ENCODE data around the gene SH3GL3.

The SH3GL3 gene

DNA sequence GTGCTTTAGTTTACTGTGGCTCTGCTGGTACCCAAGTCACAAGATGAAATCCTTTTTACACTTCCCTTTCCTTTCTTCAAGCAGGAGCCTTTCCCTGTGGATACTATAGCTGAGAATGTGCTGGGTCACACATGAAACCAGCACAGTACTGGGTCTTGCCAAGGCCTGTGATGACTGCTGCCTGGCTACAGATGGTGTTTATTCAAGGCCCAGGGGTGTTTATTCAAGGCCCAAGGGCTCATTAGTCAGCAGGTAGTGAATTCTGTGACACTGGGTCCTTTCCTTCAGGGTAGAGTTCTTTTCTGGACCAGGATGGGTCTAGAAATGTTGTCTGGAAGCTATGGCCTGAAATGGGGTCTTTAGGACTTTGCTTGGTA lies 99.4 kb downstream of the SH3GL3 start:
- no peaks in the 10 kb centered on the region for H3K36me3 ChIP-seq (ENCODE audit: insufficient read depth, low read length)
- H3K4me1 ChIP-seq (ENCODE audit: insufficient read depth, low read length), result peaks cover 24% of the 10 kb centered on the region
- H3K4me3 ChIP-seq (ENCODE audit: low read length), result no peak overlapping the region
- no peak overlapping the region for H3K27ac ChIP-seq (ENCODE audit: low read depth, low read length)
- no peak overlapping the region for H3K9ac ChIP-seq (ENCODE audit: low read depth, low read length)
- H3K9me3 ChIP-seq (ENCODE audit: insufficient read depth, low read depth, low read length), result peaks cover 13% of the 10 kb centered on the region
- H3K27me3 ChIP-seq (ENCODE audit: insufficient read depth, low read length), result no peaks in the 10 kb centered on the region

DNA sequence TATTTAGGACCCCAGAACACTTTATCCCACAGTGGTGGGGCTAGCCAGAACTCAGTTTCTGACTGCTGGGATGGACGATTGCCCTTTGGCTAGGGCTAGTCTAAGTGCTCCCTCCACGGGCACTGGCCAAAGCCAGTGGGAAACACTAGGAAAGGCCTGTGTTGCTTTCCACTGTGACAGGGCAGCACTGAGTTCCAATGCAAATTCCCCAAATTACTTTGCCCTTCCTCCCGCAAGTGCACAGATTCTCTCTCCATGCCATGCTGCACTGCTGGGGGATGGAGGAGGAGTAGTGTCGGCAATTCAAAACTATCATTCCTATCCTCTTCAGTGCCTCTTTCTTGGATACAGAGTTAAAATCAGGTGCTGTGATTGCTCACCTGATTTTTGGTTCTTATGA lies 100.0 kb downstream of the SH3GL3 start:
- Histone ChIP-seq H3K4me1 (ENCODE audit: insufficient read depth, low read length) (peaks cover 24% of the 10 kb centered on the region), H3K9me3 (ENCODE audit: insufficient read depth, low read depth, low read length) (peaks cover 13% of the 10 kb centered on the region), H3K4me3 (ENCODE audit: low read length) (no peak overlapping the region), H3K9ac (ENCODE audit: low read depth, low read length) (no peak overlapping the region), H3K27ac (ENCODE audit: low read depth, low read length) (no peak overlapping the region), H3K27me3 (ENCODE audit: insufficient read depth, low read length) (no peaks in the 10 kb centered on the region), H3K36me3 (ENCODE audit: insufficient read depth, low read length) (no peaks in the 10 kb centered on the region)
- WGBS, result 73% methylated on average over 3 of the region's 4 CpGs

DNA sequence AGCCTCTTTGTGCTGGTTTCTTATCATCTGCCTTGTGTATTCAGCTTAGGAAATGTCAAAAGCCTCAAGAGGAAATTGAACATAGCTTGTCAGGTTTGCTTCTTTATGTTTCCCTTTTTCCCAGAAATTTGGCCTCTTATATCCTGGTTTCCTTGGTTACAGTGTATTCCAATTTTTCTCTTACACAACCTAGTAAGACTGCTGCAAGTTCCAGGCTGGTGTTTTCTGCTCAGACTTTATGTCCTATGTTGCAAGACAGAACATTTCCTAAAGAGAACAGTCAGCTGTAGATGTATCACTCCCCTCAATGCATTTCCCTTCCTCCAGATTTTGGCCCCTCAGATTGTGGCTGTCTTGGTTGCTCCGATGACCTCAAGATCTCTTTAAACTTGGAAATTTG lies 102.5 kb downstream of the SH3GL3 start:
- H3K36me3 ChIP-seq (ENCODE audit: insufficient read depth, low read length), result no peaks in the 10 kb centered on the region
- WGBS, result 92% methylated on average over 1 of the region's 1 CpG
- H3K27ac ChIP-seq (ENCODE audit: low read depth, low read length), result no peak overlapping the region
- H3K9me3 ChIP-seq (ENCODE audit: insufficient read depth, low read depth, low read length), result no peaks in the 10 kb centered on the region
- H3K9ac ChIP-seq (ENCODE audit: low read depth, low read length), result no peak overlapping the region
- H3K27me3 ChIP-seq (ENCODE audit: insufficient read depth, low read length), result no peaks in the 10 kb centered on the region
- H3K4me1 ChIP-seq (ENCODE audit: insufficient read depth, low read length), result peaks cover 24% of the 10 kb centered on the region
- no peak overlapping the region for H3K4me3 ChIP-seq (ENCODE audit: low read length)

DNA sequence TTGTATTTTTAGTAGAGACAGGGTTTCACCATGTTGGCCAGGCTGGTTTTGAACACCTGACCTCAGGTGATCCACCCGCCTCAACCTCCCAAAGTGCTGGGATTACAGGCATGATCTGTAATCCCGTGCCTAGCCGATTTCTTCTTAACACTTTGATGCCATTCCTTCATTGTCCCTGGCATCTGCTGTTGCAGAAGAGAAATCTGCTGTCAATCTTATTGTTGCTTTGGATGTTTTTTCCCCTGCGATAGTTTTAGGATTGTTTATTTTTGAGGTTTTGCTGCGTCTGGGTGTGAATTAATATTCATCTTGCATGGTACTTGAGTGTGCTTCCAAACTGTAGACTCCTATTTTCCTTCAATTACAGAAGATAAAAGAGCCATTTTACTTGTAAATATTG lies 107.4 kb downstream of the SH3GL3 start:
- WGBS, result 98% methylated on average over 5 of the region's 5 CpGs
- H3K36me3 ChIP-seq (ENCODE audit: insufficient read depth, low read length), result no peaks in the 10 kb centered on the region
- no peaks in the 10 kb centered on the region for H3K27me3 ChIP-seq (ENCODE audit: insufficient read depth, low read length)
- H3K9ac ChIP-seq (ENCODE audit: low read depth, low read length), result no peak overlapping the region
- no peak overlapping the region for H3K27ac ChIP-seq (ENCODE audit: low read depth, low read length)
- no peaks in the 10 kb centered on the region for H3K4me1 ChIP-seq (ENCODE audit: insufficient read depth, low read length)
- H3K9me3 ChIP-seq (ENCODE audit: insufficient read depth, low read depth, low read length), result no peaks in the 10 kb centered on the region
- no peak overlapping the region for H3K4me3 ChIP-seq (ENCODE audit: low read length)

DNA sequence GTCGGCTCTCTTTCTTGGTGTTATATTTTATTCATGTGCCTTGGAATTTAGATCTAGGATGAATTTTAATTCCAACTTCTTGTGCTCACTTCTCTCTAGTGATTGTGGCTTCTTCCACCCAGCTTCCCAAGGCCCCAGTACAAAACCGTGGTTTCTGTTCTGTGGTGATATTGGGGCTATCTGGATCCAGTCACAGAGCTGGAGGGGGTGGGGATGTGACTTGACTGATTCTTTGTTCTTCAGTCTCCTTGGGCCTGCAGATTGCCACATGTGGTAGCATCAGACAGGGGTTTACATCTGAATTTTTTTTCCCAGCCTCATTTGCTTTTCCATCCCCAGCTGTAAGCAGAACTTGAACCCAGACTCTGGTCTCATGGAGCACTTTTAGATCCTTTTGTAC lies 108.2 kb downstream of the SH3GL3 start:
- H3K9me3 ChIP-seq (ENCODE audit: insufficient read depth, low read depth, low read length), result no peaks in the 10 kb centered on the region
- H3K36me3 ChIP-seq (ENCODE audit: insufficient read depth, low read length), result no peaks in the 10 kb centered on the region
- H3K27ac ChIP-seq (ENCODE audit: low read depth, low read length), result no peak overlapping the region
- 85% methylated on average over 1 of the region's 2 CpGs for WGBS
- H3K4me1 ChIP-seq (ENCODE audit: insufficient read depth, low read length), result no peaks in the 10 kb centered on the region
- H3K27me3 ChIP-seq (ENCODE audit: insufficient read depth, low read length), result no peaks in the 10 kb centered on the region
- H3K4me3 ChIP-seq (ENCODE audit: low read length), result no peak overlapping the region
- no peak overlapping the region for H3K9ac ChIP-seq (ENCODE audit: low read depth, low read length)

DNA sequence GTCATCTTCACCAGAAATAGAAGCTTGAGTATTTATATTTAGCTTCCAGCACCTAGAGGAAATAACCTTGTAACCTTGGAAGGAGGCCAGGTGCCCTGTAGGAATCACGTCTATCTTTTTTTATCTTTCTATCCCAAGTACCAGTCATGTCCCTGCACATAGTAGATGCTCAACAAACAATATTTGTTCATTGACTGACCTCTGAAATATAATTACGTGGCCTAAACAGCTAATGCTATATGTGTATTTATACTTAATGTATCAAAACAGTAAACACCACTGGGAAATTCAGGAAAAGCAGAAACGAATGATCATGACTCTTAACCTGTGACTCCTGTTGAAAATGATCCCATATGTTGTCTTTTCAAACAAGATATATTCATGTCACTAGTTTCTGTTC lies 108.9 kb downstream of the SH3GL3 start:
- no peak overlapping the region for H3K4me3 ChIP-seq (ENCODE audit: low read length)
- H3K36me3 ChIP-seq (ENCODE audit: insufficient read depth, low read length), result no peaks in the 10 kb centered on the region
- H3K27ac ChIP-seq (ENCODE audit: low read depth, low read length), result no peak overlapping the region
- H3K9ac ChIP-seq (ENCODE audit: low read depth, low read length), result no peak overlapping the region
- WGBS, result 94% methylated on average over 2 of the region's 3 CpGs
- no peaks in the 10 kb centered on the region for H3K4me1 ChIP-seq (ENCODE audit: insufficient read depth, low read length)
- no peaks in the 10 kb centered on the region for H3K27me3 ChIP-seq (ENCODE audit: insufficient read depth, low read length)
- no peaks in the 10 kb centered on the region for H3K9me3 ChIP-seq (ENCODE audit: insufficient read depth, low read depth, low read length)

DNA sequence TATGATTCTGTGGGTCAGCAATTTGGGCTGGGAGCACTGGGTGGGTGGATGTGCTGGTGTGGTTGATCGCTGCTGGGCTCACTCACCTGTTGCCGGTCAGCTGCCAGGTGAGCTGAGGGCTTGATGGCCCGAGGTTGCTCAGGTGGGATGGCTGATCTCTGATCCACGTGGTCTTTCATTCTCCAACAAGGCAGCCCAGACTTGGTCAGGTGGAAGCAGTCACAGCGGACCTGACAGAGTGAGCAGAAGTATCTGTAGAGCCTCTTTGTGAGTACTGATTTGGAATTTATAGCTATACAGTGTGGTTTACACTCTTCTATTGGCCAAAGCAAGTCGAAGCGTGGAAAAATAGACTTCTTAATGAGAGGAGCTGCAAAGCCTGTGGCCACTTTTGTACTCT lies 109.6 kb downstream of the SH3GL3 start:
- Histone ChIP-seq H3K4me3 (ENCODE audit: low read length) (no peak overlapping the region), H3K27ac (ENCODE audit: low read depth, low read length) (no peak overlapping the region), H3K36me3 (ENCODE audit: insufficient read depth, low read length) (no peaks in the 10 kb centered on the region), H3K9ac (ENCODE audit: low read depth, low read length) (no peak overlapping the region), H3K9me3 (ENCODE audit: insufficient read depth, low read depth, low read length) (no peaks in the 10 kb centered on the region), H3K27me3 (ENCODE audit: insufficient read depth, low read length) (no peaks in the 10 kb centered on the region), H3K4me1 (ENCODE audit: insufficient read depth, low read length) (no peaks in the 10 kb centered on the region)
- 95% methylated on average over 7 of the region's 7 CpGs for WGBS

DNA sequence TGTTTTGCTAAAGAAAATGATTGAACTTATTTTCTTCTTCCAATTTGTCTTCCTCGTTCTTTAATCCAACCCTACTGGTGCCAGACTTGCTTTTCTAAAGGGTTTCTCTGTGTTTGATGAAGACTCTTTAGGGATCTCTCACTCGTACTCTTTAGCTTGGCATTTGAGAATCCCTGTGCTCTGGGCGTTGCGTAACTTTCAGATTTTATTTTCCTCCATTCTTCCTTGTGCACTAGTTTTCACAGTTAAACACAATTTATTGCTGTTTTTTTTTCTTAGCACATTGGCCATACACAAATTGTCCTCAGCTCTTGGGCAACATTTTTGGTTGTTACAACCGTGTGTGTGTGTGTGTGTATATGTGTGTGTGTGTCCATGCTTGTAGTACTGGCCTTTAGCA lies 111.0 kb downstream of the SH3GL3 start:
- Histone ChIP-seq H3K4me1 (ENCODE audit: insufficient read depth, low read length) (no peaks in the 10 kb centered on the region), H3K9ac (ENCODE audit: low read depth, low read length) (no peak overlapping the region), H3K36me3 (ENCODE audit: insufficient read depth, low read length) (no peaks in the 10 kb centered on the region), H3K4me3 (ENCODE audit: low read length) (no peak overlapping the region), H3K27me3 (ENCODE audit: insufficient read depth, low read length) (no peaks in the 10 kb centered on the region), H3K27ac (ENCODE audit: low read depth, low read length) (no peak overlapping the region), H3K9me3 (ENCODE audit: insufficient read depth, low read depth, low read length) (no peaks in the 10 kb centered on the region)
- 94% methylated on average over 4 of the region's 5 CpGs for WGBS

DNA sequence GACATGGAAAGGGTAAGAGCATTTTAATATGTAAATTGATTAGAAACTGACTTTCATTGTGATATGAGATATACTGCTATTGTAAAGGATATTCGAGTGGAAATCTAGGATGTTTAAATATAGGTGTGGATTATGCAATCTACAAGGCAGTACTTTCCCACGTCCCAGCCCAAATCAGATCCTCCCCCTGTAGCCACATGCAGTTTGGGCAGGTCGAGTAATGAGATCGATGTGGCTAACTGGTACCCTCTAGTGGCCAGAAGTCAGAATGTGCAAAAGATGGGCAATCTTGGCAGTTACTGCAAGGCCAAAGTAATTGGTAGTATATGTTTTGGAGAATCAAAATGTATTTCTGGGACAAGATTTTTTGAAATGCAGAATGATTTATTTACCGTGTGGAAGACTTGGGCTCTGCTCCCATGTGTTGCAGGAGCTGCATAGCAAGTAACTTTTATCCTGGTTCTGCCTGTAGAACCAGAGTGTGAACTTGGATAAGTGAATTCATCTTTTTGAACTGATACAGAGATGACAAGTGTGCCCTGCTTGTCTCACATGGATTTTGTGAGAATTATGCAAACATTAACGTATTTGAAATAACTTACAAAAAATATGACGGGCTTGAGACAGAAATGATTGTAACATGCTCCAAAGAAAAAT lies 112.3 kb downstream of the SH3GL3 start:
- 11% methylated on average over 7 of the region's 7 CpGs for WGBS
- no peaks in the 10 kb centered on the region for H3K36me3 ChIP-seq (ENCODE audit: insufficient read depth, low read length)
- no peaks in the 10 kb centered on the region for H3K27me3 ChIP-seq (ENCODE audit: insufficient read depth, low read length)

DNA sequence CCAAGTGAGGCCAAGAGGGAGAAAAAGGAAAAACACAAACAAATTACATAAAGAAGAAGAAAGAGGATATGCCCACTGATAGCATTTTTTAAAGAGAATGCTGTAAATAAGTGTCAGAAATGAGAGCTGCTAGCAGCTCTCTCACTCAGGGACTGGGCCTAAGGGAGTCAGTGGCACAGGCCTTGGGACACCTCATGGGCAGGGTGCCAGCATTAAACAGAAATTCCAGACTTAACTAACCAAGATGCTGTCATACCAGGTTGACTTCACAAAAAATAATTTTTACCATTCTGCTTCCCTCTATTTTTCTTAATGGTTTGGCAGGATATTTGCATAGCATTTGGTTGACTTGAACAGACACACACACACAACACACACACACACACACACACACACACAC lies 114.5 kb downstream of the SH3GL3 start:
- H3K9ac ChIP-seq (ENCODE audit: low read depth, low read length), result no peak overlapping the region
- H3K4me3 ChIP-seq (ENCODE audit: low read length), result no peak overlapping the region
- no peaks in the 10 kb centered on the region for H3K9me3 ChIP-seq (ENCODE audit: insufficient read depth, low read depth, low read length)
- H3K36me3 ChIP-seq (ENCODE audit: insufficient read depth, low read length), result no peaks in the 10 kb centered on the region
- H3K27me3 ChIP-seq (ENCODE audit: insufficient read depth, low read length), result no peaks in the 10 kb centered on the region
- H3K4me1 ChIP-seq (ENCODE audit: insufficient read depth, low read length), result no peaks in the 10 kb centered on the region
- H3K27ac ChIP-seq (ENCODE audit: low read depth, low read length), result no peak overlapping the region

More for the DNA sequence above, 112.3 kb downstream of the SH3GL3 start:
- no peak overlapping the region for H3K27ac ChIP-seq (ENCODE audit: low read depth, low read length)
- no peak overlapping the region for H3K9ac ChIP-seq (ENCODE audit: low read depth, low read length)
- no peaks in the 10 kb centered on the region for H3K9me3 ChIP-seq (ENCODE audit: insufficient read depth, low read depth, low read length)
- H3K4me3 ChIP-seq (ENCODE audit: low read length), result no peak overlapping the region
- no peaks in the 10 kb centered on the region for H3K4me1 ChIP-seq (ENCODE audit: insufficient read depth, low read length)

DNA sequence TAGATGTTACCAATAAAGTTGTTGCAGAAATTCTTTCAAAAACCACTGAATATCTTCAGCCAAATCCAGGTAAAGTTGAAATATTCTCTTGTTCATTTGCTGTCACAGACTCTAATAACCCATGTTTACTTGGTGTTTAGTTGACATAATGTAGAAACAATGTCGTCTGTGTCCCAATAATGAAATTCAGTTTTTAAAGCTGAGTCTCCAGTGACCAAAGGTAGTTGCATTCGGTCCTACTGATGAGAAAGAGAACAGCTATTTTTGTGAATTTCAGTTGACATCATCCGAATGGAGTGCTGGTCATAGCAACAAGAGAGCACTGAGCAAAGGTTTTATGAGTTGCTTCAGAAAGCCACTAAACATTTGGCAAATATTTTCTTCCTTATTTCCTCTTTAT lies 118.0 kb downstream of the SH3GL3 start:
- H3K4me3 ChIP-seq (ENCODE audit: low read length), result no peak overlapping the region
- WGBS, result 81% methylated on average over 3 of the region's 3 CpGs
- no peak overlapping the region for H3K27ac ChIP-seq (ENCODE audit: low read depth, low read length)
- H3K27me3 ChIP-seq (ENCODE audit: insufficient read depth, low read length), result no peaks in the 10 kb centered on the region
- H3K9ac ChIP-seq (ENCODE audit: low read depth, low read length), result no peak overlapping the region
- no peaks in the 10 kb centered on the region for H3K4me1 ChIP-seq (ENCODE audit: insufficient read depth, low read length)
- no peaks in the 10 kb centered on the region for H3K36me3 ChIP-seq (ENCODE audit: insufficient read depth, low read length)
- H3K9me3 ChIP-seq (ENCODE audit: insufficient read depth, low read depth, low read length), result no peaks in the 10 kb centered on the region

DNA sequence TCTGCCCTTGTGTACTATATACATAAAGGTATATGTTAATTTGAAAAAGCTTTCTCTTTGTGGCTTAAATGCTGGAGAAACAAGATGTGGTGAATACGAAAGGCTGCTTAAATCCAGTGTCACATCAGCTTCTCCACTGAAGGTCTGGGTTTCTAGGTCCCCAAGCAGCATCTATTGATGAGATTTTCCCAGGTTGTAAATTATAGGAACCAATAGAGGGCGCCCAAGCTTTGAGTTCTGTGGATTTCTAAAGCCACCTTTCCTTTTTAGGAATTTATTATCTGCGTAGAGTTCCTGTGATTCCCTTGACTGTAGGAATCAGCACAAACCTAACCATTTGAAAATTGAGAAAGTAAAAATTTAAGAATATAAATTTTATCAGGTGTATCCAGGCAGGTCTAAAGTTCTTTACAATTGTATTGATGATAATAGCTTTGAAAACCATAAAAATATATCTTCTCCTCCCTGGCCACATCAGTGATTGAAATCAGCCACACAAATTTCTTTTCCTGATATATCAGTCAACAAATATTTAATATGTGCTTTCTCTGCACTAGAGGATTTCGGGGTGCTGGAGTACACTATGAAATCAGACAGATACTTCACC lies 118.5 kb downstream of the SH3GL3 start:
- no peaks in the 10 kb centered on the region for H3K27me3 ChIP-seq (ENCODE audit: insufficient read depth, low read length)
- no peaks in the 10 kb centered on the region for H3K36me3 ChIP-seq (ENCODE audit: insufficient read depth, low read length)
- H3K4me3 ChIP-seq (ENCODE audit: low read length), result no peak overlapping the region

More for the DNA sequence above, 118.5 kb downstream of the SH3GL3 start:
- Histone ChIP-seq H3K9me3 (ENCODE audit: insufficient read depth, low read depth, low read length) (no peaks in the 10 kb centered on the region), H3K9ac (ENCODE audit: low read depth, low read length) (no peak overlapping the region), H3K4me1 (ENCODE audit: insufficient read depth, low read length) (no peaks in the 10 kb centered on the region), H3K27ac (ENCODE audit: low read depth, low read length) (no peak overlapping the region)
- 55% methylated on average over 3 of the region's 4 CpGs for WGBS

Data from HUES64 (cell line).